ENCODE data around the gene PDZRN4.

The PDZRN4 gene

DNA sequence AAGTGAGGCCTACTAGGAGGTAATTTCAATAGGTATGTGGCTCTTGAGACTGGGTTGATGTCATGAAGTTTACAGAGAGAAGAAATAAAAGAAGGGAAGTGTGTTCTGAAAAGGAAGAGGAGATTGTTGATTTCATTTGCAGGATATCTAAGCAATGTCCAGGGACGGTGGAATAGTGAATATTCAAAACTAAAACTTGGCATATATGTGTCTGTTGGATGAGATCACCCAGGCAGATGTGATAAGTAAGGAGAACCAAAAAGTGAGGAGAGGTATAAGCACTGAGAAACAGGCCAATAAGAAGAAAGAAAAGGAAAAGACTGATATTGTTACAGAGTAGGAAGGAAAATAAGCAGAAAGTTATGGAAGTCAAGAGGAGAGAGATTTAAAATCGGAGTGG is 255.6 kb downstream of the PDZRN4 start:
- no peak for DNase-seq (ENCODE audit: low read depth in 3 of 3, low spot score in 1 of 3)

GRCh38 chr12:41452838-41453407 is 264.8 kb downstream of the PDZRN4 start:
- no peak for DNase-seq (ENCODE audit: low read depth in 3 of 3, low spot score in 1 of 3)

DNA sequence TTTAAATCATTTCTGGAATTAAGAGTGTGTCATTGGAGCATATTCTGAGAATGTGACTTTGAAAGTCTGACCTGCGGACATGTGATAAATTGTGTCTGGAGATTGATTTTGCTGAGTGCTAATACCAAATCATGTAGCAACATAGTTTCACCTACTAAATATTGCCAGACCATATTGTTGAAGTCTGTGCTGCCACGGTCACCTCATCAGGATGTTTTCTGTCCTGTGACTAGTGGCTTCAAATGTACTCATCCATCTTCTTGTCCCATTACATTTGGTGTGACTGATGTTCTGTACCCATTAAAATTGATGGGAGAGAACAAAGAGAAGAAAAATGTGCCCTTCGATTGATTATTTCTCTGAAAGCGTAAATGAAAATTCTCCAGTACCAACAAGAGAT is 265.3 kb downstream of the PDZRN4 start:
- no peak for DNase-seq (ENCODE audit: low read depth in 3 of 3, low spot score in 1 of 3)

DNA sequence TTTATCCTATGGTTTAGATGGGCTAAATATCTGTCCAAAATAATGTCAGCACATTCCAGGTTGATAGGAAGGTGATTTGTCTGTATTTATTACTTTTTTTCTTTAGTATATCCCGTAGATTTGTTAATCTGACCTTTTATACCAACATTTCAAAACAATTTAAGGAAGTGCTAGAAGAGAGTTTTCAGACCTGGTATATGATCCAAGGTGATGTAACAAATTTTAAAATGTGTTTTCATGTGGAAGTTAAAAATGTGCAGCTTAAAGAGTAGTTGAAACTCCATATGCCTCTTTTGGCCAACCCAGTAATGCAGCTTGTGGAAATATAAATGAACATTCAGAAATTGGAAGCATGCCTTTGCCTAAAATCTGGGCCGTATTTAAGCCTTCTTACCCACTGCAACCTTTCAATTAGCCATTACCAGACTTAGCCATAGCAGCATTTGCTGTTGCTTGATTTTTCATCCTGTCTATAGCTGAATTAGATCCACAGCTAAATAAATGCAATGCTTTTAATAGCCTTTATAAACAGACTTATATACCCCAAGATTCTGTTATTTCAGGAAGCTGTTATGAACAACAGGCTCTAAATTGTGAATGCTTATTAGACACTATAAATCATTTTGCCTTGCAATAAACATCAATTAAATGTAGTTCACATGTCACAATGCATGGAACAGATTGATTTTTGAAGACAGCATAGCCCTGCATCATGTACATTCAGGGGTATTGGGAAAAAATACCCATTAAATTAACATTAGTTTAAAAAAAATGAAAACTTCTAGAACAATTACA is 271.2 kb downstream of the PDZRN4 start:
- DNase-seq (ENCODE audit: low read depth in 3 of 3, low spot score in 1 of 3): no peak

GRCh38 chr12:41459906-41460214 is 271.7 kb downstream of the PDZRN4 start:
- no peak for DNase-seq (ENCODE audit: low read depth in 3 of 3, low spot score in 1 of 3)

GRCh38 chr12:41460906-41461305 is 272.8 kb downstream of the PDZRN4 start:
- DNase-seq (ENCODE audit: low read depth in 3 of 3, low spot score in 1 of 3): no peak

- no peak for DNase-seq (ENCODE audit: low read depth in 3 of 3, low spot score in 1 of 3)
Measured at GRCh38 chr12:41462312-41462711, 274.2 kb downstream of the PDZRN4 start.

- no peak for DNase-seq (ENCODE audit: low read depth in 3 of 3, low spot score in 1 of 3)
Measured at GRCh38 chr12:41465526-41465925, 277.4 kb downstream of the PDZRN4 start.

- no peak for DNase-seq (ENCODE audit: low read depth in 3 of 3, low spot score in 1 of 3)
Measured at GRCh38 chr12:41466300-41466699, 278.2 kb downstream of the PDZRN4 start.

GRCh38 chr12:41466802-41467201 is 278.7 kb downstream of the PDZRN4 start:
- DNase-seq (ENCODE audit: low read depth in 3 of 3, low spot score in 1 of 3): no peak

DNA sequence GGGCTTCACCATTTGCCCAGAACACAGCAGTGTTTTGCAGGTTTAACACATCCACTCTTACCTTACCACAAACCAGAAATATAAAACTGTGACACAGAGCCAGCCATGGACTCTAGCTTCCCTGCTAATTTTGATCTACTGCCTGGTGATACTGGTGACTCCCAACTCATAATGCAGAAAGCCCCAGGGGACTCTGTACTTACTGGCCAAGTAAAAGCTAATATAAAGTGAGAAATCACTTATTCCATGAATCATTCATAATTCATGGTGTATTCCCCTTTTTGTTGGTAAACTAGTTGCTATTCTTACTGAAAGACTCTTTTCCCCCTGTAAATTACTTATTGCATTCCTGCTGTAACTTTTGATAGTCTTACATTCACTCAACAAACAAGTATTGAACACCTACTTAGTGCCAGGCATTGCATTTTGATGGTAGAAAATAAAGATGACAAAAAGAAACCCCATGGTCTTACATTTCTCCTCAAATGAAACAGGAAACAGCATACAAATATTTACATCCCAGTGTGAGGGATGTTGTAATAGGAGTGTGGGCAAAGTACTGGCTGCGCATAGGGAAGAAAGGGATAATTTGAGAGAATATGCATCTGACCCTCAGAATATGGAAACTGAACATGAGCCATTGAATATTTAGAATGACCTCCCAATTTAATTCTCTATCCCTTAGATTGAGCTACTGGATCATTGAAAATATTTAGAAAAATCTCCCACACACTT is 279.6 kb downstream of the PDZRN4 start:
- DNase-seq (ENCODE audit: low read depth in 3 of 3, low spot score in 1 of 3): no peak

DNA sequence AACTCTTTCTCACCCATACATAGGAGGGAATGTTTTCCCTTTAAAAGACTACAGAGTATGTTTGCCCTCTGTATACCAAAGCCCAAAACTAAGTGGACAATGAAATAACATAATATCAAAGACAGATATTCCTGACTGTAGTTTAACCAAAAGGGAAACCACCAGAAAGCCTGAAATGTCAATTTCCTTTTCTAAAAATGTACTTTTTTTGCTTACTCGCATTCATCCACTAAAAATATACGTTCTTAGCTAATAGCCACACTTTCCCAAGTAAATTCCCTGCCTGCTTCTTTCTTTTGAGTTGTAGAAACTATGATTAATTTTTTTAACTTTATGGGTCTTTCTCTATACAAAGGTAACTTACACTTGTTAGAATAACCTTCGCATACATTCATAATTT is 280.2 kb downstream of the PDZRN4 start:
- no peak for DNase-seq (ENCODE audit: low read depth in 3 of 3, low spot score in 1 of 3)

DNA sequence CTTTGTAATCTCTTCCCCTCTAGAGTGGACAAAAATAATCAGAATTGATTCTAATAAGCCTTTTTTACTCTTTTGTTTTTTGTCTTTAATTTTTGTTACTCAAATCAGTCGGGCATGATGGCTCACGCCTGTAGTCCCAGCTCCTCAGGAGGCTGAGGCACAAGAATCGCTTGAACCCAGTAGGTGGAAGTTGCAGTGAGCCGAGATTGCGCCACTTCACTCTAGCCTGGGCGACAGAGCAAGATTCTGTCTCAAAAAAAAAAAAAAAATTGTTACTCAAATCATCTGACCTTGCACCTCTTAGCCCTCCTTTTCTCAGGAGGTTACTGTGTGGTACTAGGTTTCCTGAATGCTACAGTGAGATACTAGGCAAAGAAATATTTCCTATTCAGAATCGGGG is 280.6 kb downstream of the PDZRN4 start:
- DNase-seq (ENCODE audit: low read depth in 3 of 3, low spot score in 1 of 3): no peak

- DNase-seq (ENCODE audit: low read depth in 3 of 3, low spot score in 1 of 3): no peak
Measured at GRCh38 chr12:41473441-41473840, 285.3 kb downstream of the PDZRN4 start.

- no peak for DNase-seq (ENCODE audit: low read depth in 3 of 3, low spot score in 1 of 3)
Measured at GRCh38 chr12:41474001-41474400, 285.9 kb downstream of the PDZRN4 start.

DNA sequence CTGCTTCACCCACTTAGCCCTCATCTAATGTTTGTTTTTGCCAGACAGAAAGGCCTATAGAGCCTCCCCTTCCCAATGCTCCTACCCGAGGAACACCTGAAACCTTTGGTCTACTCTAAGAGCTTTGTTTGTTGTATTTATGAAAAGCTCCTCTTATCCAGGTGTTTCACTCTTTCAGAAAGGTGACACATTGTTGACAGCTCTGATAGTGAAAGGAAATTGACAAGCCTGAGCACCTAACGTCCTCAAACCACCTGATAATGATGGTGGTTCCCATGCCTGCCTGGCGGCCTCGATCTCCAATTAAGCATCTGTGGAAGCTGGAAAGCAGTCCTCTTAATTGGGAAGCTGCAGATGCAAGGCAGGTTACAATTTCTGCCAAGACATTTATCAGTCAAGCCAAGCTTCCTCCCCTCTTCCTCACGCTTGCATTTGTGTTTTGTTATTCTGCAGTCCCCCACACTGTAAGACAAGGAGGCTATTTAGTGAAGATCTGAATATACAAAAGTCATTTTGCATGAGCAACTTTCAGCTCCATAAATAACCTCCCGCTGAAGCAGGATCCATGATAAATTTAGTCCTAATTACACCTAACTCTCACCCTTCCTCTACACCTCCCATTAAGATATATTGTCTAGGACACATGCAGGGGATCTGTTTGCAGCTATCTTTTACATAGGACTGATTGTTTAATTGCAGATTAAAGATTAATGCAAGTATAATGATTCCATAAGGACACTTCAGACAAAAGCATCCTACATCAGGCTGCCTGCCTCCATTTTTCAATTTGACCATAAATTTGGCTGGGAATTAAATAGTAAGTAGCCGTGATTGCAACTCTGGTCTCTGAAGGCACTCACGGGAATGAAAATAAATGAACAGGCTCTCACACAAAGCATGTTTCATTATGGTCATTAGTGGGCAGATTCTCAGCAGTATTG is 288.6 kb downstream of the PDZRN4 start:
- no peak for DNase-seq (ENCODE audit: low read depth in 3 of 3, low spot score in 1 of 3)

DNA sequence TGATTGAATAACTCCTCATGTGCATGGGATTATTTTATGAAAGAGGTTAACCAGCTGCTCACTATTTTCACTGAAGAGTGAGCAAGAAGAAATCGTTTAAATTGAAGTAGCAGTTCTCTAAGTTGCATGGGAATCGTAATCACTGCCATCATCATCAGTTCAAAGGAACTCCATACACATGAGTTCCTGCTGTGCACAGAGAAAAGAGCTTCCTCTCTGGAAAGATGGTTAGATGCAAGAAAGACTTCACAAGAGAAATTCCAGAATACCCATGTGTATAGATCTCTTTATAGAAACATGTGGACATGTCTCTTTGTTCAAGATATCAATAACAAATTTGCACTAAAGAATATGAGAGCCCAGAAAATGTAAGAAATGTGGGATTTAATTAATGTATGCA is 291.3 kb downstream of the PDZRN4 start:
- DNase-seq (ENCODE audit: low read depth in 3 of 3, low spot score in 1 of 3): no peak

DNA sequence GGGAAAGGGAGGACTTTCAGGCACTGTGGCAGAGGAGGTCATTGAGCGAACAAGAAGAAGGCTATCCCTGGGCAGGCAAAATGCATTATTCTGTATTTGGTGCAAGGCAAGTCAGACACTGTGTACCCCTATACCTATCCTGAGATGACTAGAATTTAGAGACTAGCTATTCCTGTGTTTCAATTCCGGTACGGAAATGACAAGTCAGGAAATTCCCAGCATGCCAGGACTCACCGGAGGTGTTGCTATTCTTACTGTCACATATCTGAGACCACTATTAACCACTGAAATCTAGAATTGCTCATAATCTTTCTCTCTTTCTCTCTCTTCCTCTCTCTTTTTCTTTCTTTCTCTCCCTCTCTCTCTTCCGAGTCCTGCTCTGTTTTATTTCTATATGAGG is 297.1 kb downstream of the PDZRN4 start:
- no peak for DNase-seq (ENCODE audit: low read depth in 3 of 3, low spot score in 1 of 3)

GRCh38 chr12:41486718-41487117 is 298.6 kb downstream of the PDZRN4 start:
- DNase-seq (ENCODE audit: low read depth in 3 of 3, low spot score in 1 of 3): no peak

DNA sequence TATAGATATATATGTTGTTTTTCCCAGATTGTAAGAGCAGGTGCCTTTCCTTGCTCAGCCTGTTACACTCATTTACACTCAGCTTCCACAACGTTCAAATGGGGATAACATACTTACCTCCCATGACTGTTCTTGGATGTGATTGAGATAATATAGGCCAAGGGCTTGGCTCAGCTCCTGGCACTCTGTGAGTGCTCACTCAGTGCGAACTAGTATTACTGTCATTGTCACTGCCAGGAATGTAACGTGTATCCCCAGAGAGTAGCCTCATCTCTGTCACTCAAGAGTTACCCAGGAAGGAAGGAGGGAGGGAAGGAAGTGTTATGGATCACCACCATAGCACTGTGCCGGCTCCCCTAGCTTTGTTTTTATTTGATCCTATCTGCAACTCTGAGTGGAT is 307.9 kb downstream of the PDZRN4 start:
- DNase-seq (ENCODE audit: low read depth in 3 of 3, low spot score in 1 of 3): no peak

- no peak for DNase-seq (ENCODE audit: low read depth in 3 of 3, low spot score in 1 of 3)
Measured at GRCh38 chr12:41497409-41497808, 309.3 kb downstream of the PDZRN4 start.
